B cell (primary cell): ENCODE results near the gene PCSK6. TPM values are rescaled to one million over a fixed set of nuclear protein-coding genes. Genes with fewer than 3 reads are reported as not detected.

Experiments
- ATAC-seq: fragments of 200-7000 bp; cut with Tn5 transposase; one replicate; pipeline ENCODE4 v1.10.0; 2021; ENCODE audit warnings: low read depth, mild to moderate bottlenecking, moderate number of reproducible peaks, moderate library complexity
- CTCF ChIA-PET: fragments of 350-600 bp; sonication (Branson Sonifier 250); formaldehyde crosslinking; loops from one replicate; lab custom pipeline; 2021; ENCODE audit warnings: antibody characterized with exemption, inconsistent platforms; lab: Charles Lee
- POLR2A ChIA-PET: fragments of 350-600 bp; sonication (Branson Sonifier 250); formaldehyde crosslinking; loops from one replicate; lab custom pipeline; 2021; ENCODE audit warnings: antibody characterized with exemption; lab: Charles Lee
- DNase-seq: peaks from one replicate; pipeline ENCODE4 v3.0.0; 2013
- H2AFZ ChIP-seq: 2 replicates; pipeline ENCODE4 v1.6.1; 2012; ENCODE audit warnings: mild to moderate bottlenecking, low read depth, low read length; ENCODE audit not compliant: insufficient read depth, poor library complexity, severe bottlenecking
- H3K27ac ChIP-seq, 2 donors: 1 replicate in 1 of 2; 2 replicates in 1 of 2; pipeline ENCODE4 v1.5.1; 2012 to 2013; ENCODE audit warnings: low read length in 2 of 2, mild to moderate bottlenecking in 2 of 2, moderate library complexity in 1 of 2
- H3K27me3 ChIP-seq, 4 experiments: fragments of 200-600 bp in 1 of 4; sonication (generic) in 1 of 4; replicated peaks in 1 of 4; 1 replicate in 2 of 4; 2 replicates in 2 of 4; pipeline versions ENCODE4 v1.6.1 to v1.7.0; 2013 to 2016; ENCODE audit warnings: low read length in 3 of 4, mild to moderate bottlenecking in 2 of 4, mixed read lengths in 1 of 4, moderate library complexity in 1 of 4; ENCODE audit not compliant: insufficient read depth in 4 of 4, control insufficient read depth in 3 of 4; ENCODE audit errors: control extremely low read depth in 1 of 4
- H3K36me3 ChIP-seq, 2 experiments: replicated peaks in 1 of 2; 1 replicate in 1 of 2; 2 replicates in 1 of 2; pipeline versions ENCODE4 v1.6.1 to v1.7.1; 2013; ENCODE audit warnings: low read length in 1 of 2; ENCODE audit not compliant: insufficient read depth in 2 of 2, control insufficient read depth in 1 of 2; ENCODE audit errors: control extremely low read depth in 1 of 2, extremely low read depth in 1 of 2
- H3K4me1 ChIP-seq, 2 donors: fragments of 200-600 bp in 1 of 2; sonication (generic) in 1 of 2; 1 replicate in 1 of 2; 2 replicates in 1 of 2; pipeline versions ENCODE4 v1.5.1 to v1.6.1; 2013 to 2017; ENCODE audit warnings: low read length in 2 of 2; ENCODE audit not compliant: control insufficient read depth in 2 of 2, insufficient read depth in 2 of 2
- H3K4me2 ChIP-seq: replicated peaks from 2 replicates; pipeline ENCODE3; 2012; ENCODE audit warnings: mild to moderate bottlenecking, low read depth, low read length; ENCODE audit not compliant: poor library complexity, severe bottlenecking
- H3K4me3 ChIP-seq, 5 experiments: fragments of 200-600 bp in 1 of 5; sonication (generic) in 1 of 5; 1 replicate in 3 of 5; 2 replicates in 2 of 5; pipeline versions ENCODE4 v1.5.1 to v1.7.0; 2011 to 2016; ENCODE audit warnings: low read length in 4 of 5, mild to moderate bottlenecking in 4 of 5, low read depth in 2 of 5, control low read depth in 1 of 5, moderate library complexity in 1 of 5; ENCODE audit not compliant: insufficient read depth in 1 of 5; ENCODE audit errors: control extremely low read depth in 1 of 5, extremely low read depth in 1 of 5
- H3K79me2 ChIP-seq: fragments of 200-600 bp; sonication (generic); one replicate; pipeline ENCODE4 v1.6.0; 2016; ENCODE audit warnings: low read length; ENCODE audit not compliant: control insufficient read depth, insufficient read depth
- H3K9ac ChIP-seq: fragments of 200-600 bp; sonication (generic); 2 replicates; pipeline ENCODE4 v1.6.1; 2017; ENCODE audit warnings: mild to moderate bottlenecking, low read length, moderate library complexity
- H3K9me3 ChIP-seq, 3 donors: one replicate each; pipeline versions ENCODE4 v1.6.1 to v1.7.1; 2013; ENCODE audit warnings: low read length in 2 of 3; ENCODE audit not compliant: control insufficient read depth in 2 of 3, insufficient read depth in 1 of 3; ENCODE audit errors: control extremely low read depth in 1 of 3
- H4K20me1 ChIP-seq: 2 replicates; pipeline ENCODE4 v1.6.0; 2012; ENCODE audit warnings: mild to moderate bottlenecking, low read length; ENCODE audit not compliant: insufficient read depth, control insufficient read depth, poor library complexity, severe bottlenecking
- H3K27ac Mint-ChIP-seq: one replicate; pipeline ENCODE4 v1.8.0; 2021; ENCODE audit warnings: mixed read lengths
- H3K27me3 Mint-ChIP-seq: one replicate; pipeline ENCODE4 v1.8.0; 2021; ENCODE audit warnings: mixed read lengths
- H3K4me1 Mint-ChIP-seq: one replicate; pipeline ENCODE4 v1.8.0; 2021; ENCODE audit warnings: mixed read lengths
- H3K4me3 Mint-ChIP-seq: one replicate; pipeline ENCODE4 v1.8.0; 2021; ENCODE audit warnings: mixed read lengths
- H3K9me3 Mint-ChIP-seq: one replicate; pipeline ENCODE4 v1.8.0; 2022; ENCODE audit warnings: mixed read lengths; ENCODE audit not compliant: insufficient read depth
- CTCF ChIP-seq: fragments of 200-600 bp; IDR thresholded peaks from one replicate; pipeline ENCODE4 v1.8.0; 2022; ENCODE audit warnings: antibody characterized with exemption, mild to moderate bottlenecking
- EZH2 ChIP-seq: IDR thresholded peaks from 2 replicates; pipeline ENCODE4 v1.6.1; 2012; ENCODE audit warnings: borderline replicate concordance, low read depth, mild to moderate bottlenecking, moderate library complexity, low read length; ENCODE audit not compliant: insufficient read depth, poor library complexity, severe bottlenecking
- WGBS: methylation state at CpG from one replicate; pipeline ENCODE4 v1.1.5; 2013; ENCODE audit warnings: missing lambda C conversion rate; ENCODE audit not compliant: insufficient coverage; 5-methylcytosine and 5-hydroxymethylcytosine counted together
- intact Hi-C: fragments of 100-400 bp; cut with micrococcal nuclease; formaldehyde crosslinking; loops from one replicate; pipeline ENCODE4 v1.10.0; 2022
- polyA plus RNA-seq: library from polyadenylated mRNA; depleted of rRNA; stranded (reverse); fragments of >200 nt; gene quantifications from 2 replicates; pipeline ENCODE4 v1.2.3, GENCODE V29; 2012
- total RNA-seq, 2 donors: library from RNA; stranded (reverse); fragments of 120-200 nt in 1 of 2; gene quantifications; 1 replicate in 1 of 2; 2 replicates in 1 of 2; pipeline versions ENCODE4 v1.2.3 to v1.2.4, GENCODE V29; 2013 to 2022

The PCSK6 gene
- total and polyA plus RNA-seq, 2 donors (not counting 1 experiment from before 2014, with no cell fraction given): 0.66 to 1.6 TPM

- DNase-seq: no peak
- no peak for ATAC-seq
- Mint-ChIP-seq H3K9me3 (no peaks in the 10 kb centered on the region), H3K27ac (no peak overlapping the region), H3K27me3 (peaks cover 31% of the 10 kb centered on the region), H3K4me1 (no peaks in the 10 kb centered on the region), H3K4me3 (no peak overlapping the region)
- CTCF ChIA-PET: no interaction called here
- Histone ChIP-seq H3K4me3 (no peak overlapping the region), H3K9ac (no peak overlapping the region), H3K27ac (no peak overlapping the region), H3K9me3 (peaks cover 0 to 9% (median 0%) of the 10 kb centered on the region in 3 donors), H3K36me3 (no peaks in the 10 kb centered on the region), H3K79me2 (no peaks in the 10 kb centered on the region), H3K27me3 (peaks cover 0 to 3% (median 0%) of the 10 kb centered on the region in 4 experiments), H4K20me1 (no peaks in the 10 kb centered on the region), H3K4me2 (no peak overlapping the region), H2AFZ (no peak overlapping the region), H3K4me1 (no peaks in the 10 kb centered on the region)
- intact Hi-C loops: no loop called here
- TF ChIP-seq EZH2 (no peak), CTCF (no peak)
- WGBS: 91% methylated on average over 20 of the region's 21 CpGs
- POLR2A ChIA-PET: no interaction called here
These were observed 55.2 kb downstream of the PCSK6 start for GRCh38 chr15:101434032-101434920.

- Histone ChIP-seq H4K20me1 (no peaks in the 10 kb centered on the region), H3K79me2 (no peaks in the 10 kb centered on the region), H3K27ac (no peak overlapping the region), H3K4me2 (no peak overlapping the region), H3K4me3 (no peak overlapping the region), H3K36me3 (no peaks in the 10 kb centered on the region), H2AFZ (no peak overlapping the region), H3K4me1 (no peaks in the 10 kb centered on the region), H3K27me3 (peaks cover 0 to 3% (median 0%) of the 10 kb centered on the region in 4 experiments), H3K9me3 (peaks cover 0 to 5% (median 0%) of the 10 kb centered on the region in 3 donors), H3K9ac (no peak overlapping the region)
- WGBS: 75% methylated on average over 7 of the region's 7 CpGs
- ATAC-seq (no peak), DNase-seq (no peak)
- Mint-ChIP-seq H3K4me3 (no peak overlapping the region), H3K27ac (no peak overlapping the region), H3K27me3 (peaks cover 25% of the 10 kb centered on the region), H3K9me3 (no peaks in the 10 kb centered on the region), H3K4me1 (no peaks in the 10 kb centered on the region)
- intact Hi-C loops: no loop called here
- ChIA-PET POLR2A (no interaction called here), CTCF (no interaction called here)
- TF ChIP-seq EZH2 (no peak), CTCF (no peak)
These were observed 56.1 kb downstream of the PCSK6 start for GRCh38 chr15:101433396-101433795.
